ENCODE measurements around the gene SUGP1. TPM values are rescaled to one million over a fixed set of nuclear protein-coding genes. Genes with fewer than 3 reads are reported as not detected.
"Not testable (repeated sequence)": the region's sequence is repeated elsewhere in the genome, so short reads cannot be mapped to it uniquely, and the experiment has no call there.

Gene SUGP1
- 43.7 and 45.8 TPM in 2 replicates for total RNA-seq

- DNase-seq (ENCODE audit: extremely low read depth, low read depth, low spot score) = peak; percentile 70
Observed at GRCh38 chr19:19320361-19321140, at the start of gene SUGP1, which contains the start of gene MAU2. Gene SUGP1, minus strand, starts transcription at chr19:19320509. Its CDS starts 13 bp downstream, at chr19:19320496. Gene MAU2, plus strand, starts transcription at chr19:19320829. Its CDS starts 31 bp downstream, at chr19:19320860.

- no peak for DNase-seq (ENCODE audit: extremely low read depth, low read depth, low spot score)
Observed at GRCh38 chr19:19368087-19368486, 47.8 kb upstream of the SUGP1 start.

GRCh38 chr19:19366434-19367396 lies 46.4 kb upstream of the SUGP1 start:
- no peak for DNase-seq (ENCODE audit: extremely low read depth, low read depth, low spot score)

GRCh38 chr19:19362075-19362474 lies 41.8 kb upstream of the SUGP1 start:
- DNase-seq (ENCODE audit: extremely low read depth, low read depth, low spot score) = no peak

GRCh38 chr19:19361075-19361594 lies 40.8 kb upstream of the SUGP1 start:
- no peak for DNase-seq (ENCODE audit: extremely low read depth, low read depth, low spot score)

GRCh38 chr19:19356901-19357566 lies 36.7 kb upstream of the SUGP1 start:
- DNase-seq (ENCODE audit: extremely low read depth, low read depth, low spot score) = no peak

GRCh38 chr19:19356500-19356899 lies 36.2 kb upstream of the SUGP1 start:
- DNase-seq (ENCODE audit: extremely low read depth, low read depth, low spot score) = no peak

GRCh38 chr19:19355606-19356139 lies 35.4 kb upstream of the SUGP1 start:
- no peak for DNase-seq (ENCODE audit: extremely low read depth, low read depth, low spot score)

GRCh38 chr19:19354932-19355331 lies 34.6 kb upstream of the SUGP1 start:
- DNase-seq (ENCODE audit: extremely low read depth, low read depth, low spot score) = no peak

- no peak for DNase-seq (ENCODE audit: extremely low read depth, low read depth, low spot score)
Observed at GRCh38 chr19:19354007-19354406, 33.7 kb upstream of the SUGP1 start.

- no peak for DNase-seq (ENCODE audit: extremely low read depth, low read depth, low spot score)
Observed at GRCh38 chr19:19352823-19353222, 32.5 kb upstream of the SUGP1 start.

GRCh38 chr19:19350756-19351155 lies 30.4 kb upstream of the SUGP1 start:
- DNase-seq (ENCODE audit: extremely low read depth, low read depth, low spot score) = not testable (repeated sequence)

GRCh38 chr19:19349365-19349764 lies 29.1 kb upstream of the SUGP1 start:
- no peak for DNase-seq (ENCODE audit: extremely low read depth, low read depth, low spot score)

- no peak for DNase-seq (ENCODE audit: extremely low read depth, low read depth, low spot score)
Observed at GRCh38 chr19:19348266-19348665, 28.0 kb upstream of the SUGP1 start.

- no peak for DNase-seq (ENCODE audit: extremely low read depth, low read depth, low spot score)
Observed at GRCh38 chr19:19347401-19348110, 27.2 kb upstream of the SUGP1 start.

GRCh38 chr19:19345970-19346369 lies 25.7 kb upstream of the SUGP1 start:
- no peak for DNase-seq (ENCODE audit: extremely low read depth, low read depth, low spot score)

- DNase-seq (ENCODE audit: extremely low read depth, low read depth, low spot score) = no peak
Observed at GRCh38 chr19:19345232-19345631, 24.9 kb upstream of the SUGP1 start.

GRCh38 chr19:19343762-19344161 lies 23.5 kb upstream of the SUGP1 start:
- no peak for DNase-seq (ENCODE audit: extremely low read depth, low read depth, low spot score)

- DNase-seq (ENCODE audit: extremely low read depth, low read depth, low spot score) = no peak
Observed at GRCh38 chr19:19343016-19343362, 22.7 kb upstream of the SUGP1 start.

All from glomerular endothelial cell (primary cell).